Measurements from ENCODE around the gene SIM2.

The SIM2 gene

DNA sequence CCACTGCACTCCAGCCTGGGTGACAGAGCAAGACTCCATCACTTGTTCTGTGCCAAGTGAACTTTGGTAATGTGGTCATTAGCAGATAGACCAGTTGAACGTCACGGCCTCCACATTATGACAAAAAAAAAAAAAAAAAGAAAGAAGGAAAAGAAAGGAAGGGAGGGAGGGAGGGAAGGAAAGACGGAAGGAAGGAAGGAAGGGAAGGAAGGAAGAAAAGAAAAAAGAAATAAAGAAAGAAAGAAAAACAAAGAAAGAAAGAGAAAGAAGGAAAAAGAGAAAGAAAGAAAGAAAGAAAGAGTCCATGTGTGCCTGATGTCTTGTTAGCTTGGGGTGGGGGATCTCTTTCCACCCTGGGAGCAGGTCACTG lies 45.3 kb downstream of the SIM2 start:
- TF ChIP-seq, protein P1, sequence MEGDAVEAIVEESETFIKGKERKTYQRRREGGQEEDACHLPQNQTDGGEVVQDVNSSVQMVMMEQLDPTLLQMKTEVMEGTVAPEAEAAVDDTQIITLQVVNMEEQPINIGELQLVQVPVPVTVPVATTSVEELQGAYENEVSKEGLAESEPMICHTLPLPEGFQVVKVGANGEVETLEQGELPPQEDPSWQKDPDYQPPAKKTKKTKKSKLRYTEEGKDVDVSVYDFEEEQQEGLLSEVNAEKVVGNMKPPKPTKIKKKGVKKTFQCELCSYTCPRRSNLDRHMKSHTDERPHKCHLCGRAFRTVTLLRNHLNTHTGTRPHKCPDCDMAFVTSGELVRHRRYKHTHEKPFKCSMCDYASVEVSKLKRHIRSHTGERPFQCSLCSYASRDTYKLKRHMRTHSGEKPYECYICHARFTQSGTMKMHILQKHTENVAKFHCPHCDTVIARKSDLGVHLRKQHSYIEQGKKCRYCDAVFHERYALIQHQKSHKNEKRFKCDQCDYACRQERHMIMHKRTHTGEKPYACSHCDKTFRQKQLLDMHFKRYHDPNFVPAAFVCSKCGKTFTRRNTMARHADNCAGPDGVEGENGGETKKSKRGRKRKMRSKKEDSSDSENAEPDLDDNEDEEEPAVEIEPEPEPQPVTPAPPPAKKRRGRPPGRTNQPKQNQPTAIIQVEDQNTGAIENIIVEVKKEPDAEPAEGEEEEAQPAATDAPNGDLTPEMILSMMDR (IDR thresholded peaks at IDR 0.05; ENCODE audit: control insufficient read depth, insufficient read depth, low read depth, low read length, missing control alignments): no peak
- no peak for DNase-seq (ENCODE audit: low read depth)
- H3K4me3 ChIP-seq (ENCODE audit: control insufficient read depth, low read depth, low read length): no peak overlapping the region

DNA sequence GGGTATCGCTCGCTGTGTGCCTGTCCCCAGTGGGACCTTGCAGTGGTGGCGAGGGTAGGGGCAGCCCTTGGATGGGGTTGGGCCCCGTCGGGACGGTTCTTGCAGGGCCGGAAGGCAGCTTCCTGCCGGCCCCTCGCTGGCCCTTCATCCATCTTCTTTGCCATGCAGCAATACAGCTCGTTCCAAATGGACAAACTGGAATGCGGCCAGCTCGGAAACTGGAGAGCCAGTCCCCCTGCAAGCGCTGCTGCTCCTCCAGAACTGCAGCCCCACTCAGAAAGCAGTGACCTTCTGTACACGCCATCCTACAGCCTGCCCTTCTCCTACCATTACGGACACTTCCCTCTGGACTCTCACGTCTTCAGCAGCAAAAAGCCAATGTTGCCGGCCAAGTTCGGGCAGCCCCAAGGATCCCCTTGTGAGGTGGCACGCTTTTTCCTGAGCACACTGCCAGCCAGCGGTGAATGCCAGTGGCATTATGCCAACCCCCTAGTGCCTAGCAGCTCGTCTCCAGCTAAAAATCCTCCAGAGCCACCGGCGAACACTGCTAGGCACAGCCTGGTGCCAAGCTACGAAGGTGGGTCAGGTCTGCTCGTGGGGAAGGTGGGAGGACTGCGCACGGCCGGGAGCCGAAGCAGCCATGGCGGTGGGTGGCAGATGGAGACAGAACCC lies 45.8 kb downstream of the SIM2 start:
- H3K4me3 ChIP-seq (ENCODE audit: control insufficient read depth, low read depth, low read length): no peak overlapping the region
- TF ChIP-seq, protein P1 (IDR thresholded peaks at IDR 0.05; ENCODE audit: control insufficient read depth, insufficient read depth, low read depth, low read length, missing control alignments): no peak
- DNase-seq (ENCODE audit: low read depth): no peak

DNA sequence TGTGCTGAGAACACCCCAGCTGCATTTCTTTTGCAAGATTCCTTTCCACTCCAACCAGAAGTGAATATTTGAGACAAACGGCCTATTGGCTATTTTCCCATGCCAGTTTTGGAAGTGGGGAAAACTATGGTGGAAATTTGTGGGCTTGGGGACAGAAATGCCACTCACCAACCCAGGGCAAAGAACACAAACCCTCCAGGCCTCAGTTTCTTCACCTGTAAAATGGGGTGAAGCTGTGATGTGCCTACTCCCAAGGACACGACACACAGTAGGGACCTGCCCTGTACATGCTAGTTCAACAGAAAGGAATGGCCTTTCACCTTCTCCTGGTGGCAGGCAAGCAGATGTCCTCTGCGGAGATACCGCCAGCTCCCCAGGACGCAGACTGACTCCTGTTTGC lies 46.5 kb downstream of the SIM2 start:
- TF ChIP-seq, protein P1 (IDR thresholded peaks at IDR 0.05; ENCODE audit: control insufficient read depth, insufficient read depth, low read depth, low read length, missing control alignments): no peak
- DNase-seq (ENCODE audit: low read depth): no peak
- no peak overlapping the region for H3K4me3 ChIP-seq (ENCODE audit: control insufficient read depth, low read depth, low read length)

DNA sequence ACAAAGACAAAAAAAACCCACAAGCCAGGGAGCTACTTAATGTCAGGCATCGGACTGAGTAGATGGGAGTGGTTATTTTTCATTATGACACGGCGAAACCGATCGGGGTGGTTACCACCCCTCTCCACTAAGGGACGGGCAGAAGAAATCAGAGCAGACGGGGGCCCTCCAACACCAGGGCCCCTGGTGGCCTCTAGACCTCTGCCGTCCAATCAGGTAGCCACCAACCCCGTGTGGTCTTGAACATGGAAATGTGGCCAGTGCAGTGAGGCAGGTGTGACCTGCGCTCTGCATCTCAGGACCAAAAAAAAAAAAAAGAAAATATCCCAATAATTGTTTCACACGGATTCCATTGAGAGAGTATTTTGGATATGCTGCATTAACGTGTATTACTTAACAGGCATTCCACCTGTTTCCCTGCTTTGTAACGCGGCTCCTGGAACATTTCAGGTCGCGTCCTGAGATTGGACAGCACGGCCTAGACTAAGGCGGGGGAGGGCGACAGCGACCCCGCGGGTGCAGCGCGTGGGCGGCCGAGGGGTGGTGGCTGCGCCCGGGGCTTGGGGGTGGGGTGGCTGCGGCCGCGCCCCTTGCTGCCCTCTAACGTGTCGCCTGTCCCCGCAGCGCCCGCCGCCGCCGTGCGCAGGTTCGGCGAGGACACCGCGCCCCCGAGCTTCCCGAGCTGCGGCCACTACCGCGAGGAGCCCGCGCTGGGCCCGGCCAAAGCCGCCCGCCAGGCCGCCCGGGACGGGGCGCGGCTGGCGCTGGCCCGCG lies 48.3 kb downstream of the SIM2 start:
- H3K4me3 ChIP-seq (ENCODE audit: control insufficient read depth, low read depth, low read length): peak overlapping the region; percentile 1
- TF ChIP-seq, protein P1 (IDR thresholded peaks at IDR 0.05; ENCODE audit: control insufficient read depth, insufficient read depth, low read depth, low read length, missing control alignments): no peak
- no peak for DNase-seq (ENCODE audit: low read depth)

DNA sequence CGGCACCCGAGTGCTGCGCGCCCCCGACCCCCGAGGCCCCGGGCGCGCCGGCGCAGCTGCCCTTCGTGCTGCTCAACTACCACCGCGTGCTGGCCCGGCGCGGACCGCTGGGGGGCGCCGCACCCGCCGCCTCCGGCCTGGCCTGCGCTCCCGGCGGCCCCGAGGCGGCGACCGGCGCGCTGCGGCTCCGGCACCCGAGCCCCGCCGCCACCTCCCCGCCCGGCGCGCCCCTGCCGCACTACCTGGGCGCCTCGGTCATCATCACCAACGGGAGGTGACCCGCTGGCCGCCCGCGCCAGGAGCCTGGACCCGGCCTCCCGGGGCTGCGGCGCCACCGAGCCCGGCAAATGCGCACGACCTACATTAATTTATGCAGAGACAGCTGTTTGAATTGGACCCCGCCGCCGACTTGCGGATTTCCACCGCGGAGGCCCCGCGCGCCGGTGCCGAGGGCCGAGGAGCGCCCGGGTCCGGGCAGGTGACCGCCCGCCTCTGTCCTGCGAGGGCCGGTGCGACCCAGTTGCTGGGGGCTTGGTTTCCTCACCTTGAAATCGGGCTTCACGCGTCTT lies 49.0 kb downstream of the SIM2 start:
- TF ChIP-seq, protein P1 (IDR thresholded peaks at IDR 0.05; ENCODE audit: control insufficient read depth, insufficient read depth, low read depth, low read length, missing control alignments): peak; percentile 21
- DNase-seq (ENCODE audit: low read depth): no peak
- no peak overlapping the region; the same call in none of the 2 replicates for H3K4me3 ChIP-seq (ENCODE audit: control insufficient read depth, low read depth, low read length)

DNA sequence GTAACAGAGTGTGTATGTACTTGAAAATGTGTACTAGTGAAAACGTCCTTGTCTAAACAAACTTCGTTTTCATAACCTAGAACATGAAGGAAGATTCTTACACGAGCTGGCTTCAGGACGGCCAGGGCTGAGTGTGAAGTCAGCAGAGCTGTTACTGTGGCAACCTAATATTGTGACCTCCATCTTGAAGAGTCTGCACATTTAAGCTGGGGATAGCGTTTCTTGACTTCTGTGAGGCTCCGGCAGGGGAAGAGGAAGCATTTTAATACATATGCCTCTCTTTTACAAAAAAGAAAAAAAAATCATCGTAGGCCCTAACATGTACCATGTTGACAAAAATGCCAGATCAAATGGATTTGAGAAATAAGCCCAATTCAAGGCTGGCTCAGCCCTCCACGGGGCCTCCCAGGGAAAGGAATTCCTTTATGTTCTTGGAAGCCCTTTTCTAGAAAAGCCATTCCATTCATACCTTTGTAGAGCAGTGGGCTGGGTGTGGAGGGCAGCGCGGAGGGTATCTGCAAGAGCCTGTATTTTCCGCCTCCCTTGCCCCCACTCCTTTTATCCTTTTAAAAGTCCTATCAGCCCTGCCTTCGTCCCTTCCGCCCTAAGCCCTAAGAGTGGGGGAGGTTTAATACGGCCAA lies 51.1 kb downstream of the SIM2 start:
- TF ChIP-seq, protein P1 (IDR thresholded peaks at IDR 0.05; ENCODE audit: control insufficient read depth, insufficient read depth, low read depth, low read length, missing control alignments): no peak
- no peak overlapping the region for H3K4me3 ChIP-seq (ENCODE audit: control insufficient read depth, low read depth, low read length)
- DNase-seq (ENCODE audit: low read depth): no peak
